GM19467 (cell line): ENCODE measurements around the gene HOMEZ.
"Not testable (repeated sequence)": the region's sequence is repeated elsewhere in the genome, so short reads cannot be mapped to it uniquely, and the experiment has no call there.

Experiments used
- ATAC-seq: cut with Tn5 transposase; IDR thresholded peaks from one replicate; pipeline ENCODE4 v1.9.1; 2021; ENCODE audit warnings: mild to moderate bottlenecking, moderate library complexity; ENCODE audit not compliant: unreplicated experiment

HOMEZ gene

DNA sequence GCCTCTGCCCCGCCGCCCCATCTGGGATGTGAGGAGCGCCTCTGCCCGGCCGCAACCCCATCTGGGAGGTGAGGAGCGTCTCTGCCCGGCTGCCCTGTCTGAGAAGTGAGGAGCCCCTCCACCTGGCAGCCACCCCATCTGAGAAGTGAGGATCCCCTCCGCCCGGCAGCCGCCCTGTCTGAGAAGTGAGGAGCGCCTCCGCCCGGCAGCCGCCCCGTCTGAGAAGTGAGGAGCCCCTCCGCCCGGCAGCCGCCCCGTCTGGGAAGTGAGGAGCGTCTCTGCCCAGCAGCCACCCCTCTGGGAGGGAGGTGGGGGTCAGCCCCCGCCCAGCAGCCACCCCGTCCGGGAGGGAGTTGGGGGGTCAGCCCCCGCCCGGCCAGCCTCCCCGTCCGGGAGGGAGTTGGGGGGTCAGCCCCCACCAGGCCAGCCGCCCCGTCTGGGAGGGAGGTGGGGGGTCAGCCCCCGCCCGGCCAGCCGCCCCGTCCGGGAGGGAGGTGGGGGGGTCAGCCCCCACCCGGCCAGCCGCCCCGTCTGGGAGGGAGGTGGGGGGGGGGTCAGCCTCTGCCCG is 53.6 kb downstream of the HOMEZ start:
- ATAC-seq: not testable (repeated sequence)

DNA sequence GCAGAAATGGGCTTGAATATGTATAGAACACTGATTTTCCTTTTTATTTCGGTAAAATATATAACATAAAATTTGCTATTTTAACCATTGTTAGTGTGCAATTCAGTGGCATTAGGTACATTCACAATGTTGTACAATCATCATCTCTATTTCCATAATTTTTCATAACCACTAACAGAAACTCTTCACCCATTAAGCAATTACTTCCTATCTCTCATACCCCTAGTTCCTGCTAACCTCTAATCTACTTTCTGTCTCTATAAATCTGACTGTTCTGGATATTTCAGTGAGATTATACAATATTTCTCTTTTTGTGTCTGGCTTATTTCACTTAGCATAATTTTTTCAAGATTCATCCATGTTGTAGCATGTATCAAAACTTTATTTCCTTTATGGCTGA is 57.1 kb downstream of the HOMEZ start:
- no peak for ATAC-seq

DNA sequence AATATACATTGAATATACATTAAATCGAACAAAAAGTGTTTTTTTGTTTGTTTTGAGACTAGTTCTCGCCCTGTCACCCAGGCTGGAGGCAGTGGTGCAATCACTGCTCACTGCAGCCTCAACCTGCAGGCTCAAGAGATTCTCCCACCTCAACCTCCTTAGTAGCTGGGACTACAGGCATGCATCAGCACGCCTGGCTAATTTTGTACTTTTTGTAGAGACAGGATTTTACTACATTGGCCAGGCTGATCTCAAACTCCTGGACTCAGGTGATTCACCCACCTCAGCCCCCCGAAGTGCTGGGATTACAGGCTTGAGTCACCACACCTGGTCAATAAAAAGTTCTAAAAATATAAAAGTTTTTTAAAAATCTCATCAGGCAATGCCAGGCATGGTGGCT is 58.4 kb downstream of the HOMEZ start:
- no peak for ATAC-seq

- not testable (repeated sequence) for ATAC-seq
Measured at GRCh38 chr14:23224958-23225357, 61.0 kb downstream of the HOMEZ start.
